CD4-positive, alpha-beta T cell treated with Interleukin-15 for 4 hours (primary cell): ENCODE data around the gene ADGRG1.
"Not testable (repeated sequence)": the region's sequence is repeated elsewhere in the genome, so short reads cannot be mapped to it uniquely, and the experiment has no call there.

Experiments used
- DNase-seq: peaks from one replicate; pipeline ENCODE4 v3.0.0-alpha.2; 2020; ENCODE audit warnings: low spot score

The ADGRG1 gene

GRCh38 chr16:57698812-57699405 lies 70.5 kb downstream of the ADGRG1 start:
- no peak for DNase-seq

GRCh38 chr16:57699481-57699880 lies 71.1 kb downstream of the ADGRG1 start:
- no peak for DNase-seq

- no peak for DNase-seq
Measured at GRCh38 chr16:57699899-57700298, 71.5 kb downstream of the ADGRG1 start.

- DNase-seq: no peak
Measured at GRCh38 chr16:57700781-57701551, 72.5 kb downstream of the ADGRG1 start.

GRCh38 chr16:57701759-57702371 lies 73.4 kb downstream of the ADGRG1 start:
- no peak for DNase-seq

- DNase-seq: no peak
Measured at GRCh38 chr16:57703416-57704010, 75.1 kb downstream of the ADGRG1 start.

GRCh38 chr16:57704011-57704904 lies 75.8 kb downstream of the ADGRG1 start:
- no peak for DNase-seq

- no peak for DNase-seq
Measured at GRCh38 chr16:57704905-57705852, 76.7 kb downstream of the ADGRG1 start.

GRCh38 chr16:57706717-57707116 lies 78.3 kb downstream of the ADGRG1 start:
- DNase-seq: no peak

- no peak for DNase-seq
Measured at GRCh38 chr16:57707331-57707730, 78.9 kb downstream of the ADGRG1 start.

GRCh38 chr16:57708168-57708567 lies 79.7 kb downstream of the ADGRG1 start:
- DNase-seq: no peak

- DNase-seq: no peak
Measured at GRCh38 chr16:57709663-57710062, 81.2 kb downstream of the ADGRG1 start.

GRCh38 chr16:57711346-57711745 lies 82.9 kb downstream of the ADGRG1 start:
- DNase-seq: no peak

- no peak for DNase-seq
Measured at GRCh38 chr16:57711993-57712392, 83.6 kb downstream of the ADGRG1 start.

- DNase-seq: not testable (repeated sequence)
Measured at GRCh38 chr16:57712569-57712968, 84.1 kb downstream of the ADGRG1 start.

- DNase-seq: no peak
Measured at GRCh38 chr16:57713596-57713995, 85.2 kb downstream of the ADGRG1 start.

- no peak for DNase-seq
Measured at GRCh38 chr16:57714047-57714446, 85.6 kb downstream of the ADGRG1 start.
